A549 (cell line): Measurements from ENCODE around the gene IL4. TPM values are rescaled to one million over a fixed set of nuclear protein-coding genes. Genes with fewer than 3 reads are reported as not detected.

Source experiments
- ATAC-seq, 2 experiments: fragments of 200-7000 bp in 1 of 2; fragments of >200 bp in 1 of 2; cut with Nextera tagmentation in 1 of 2; cut with Tn5 transposase in 1 of 2; 3 replicates each; pipeline versions ENCODE4 v1.8.0 to v1.9.1; 2018 to 2020; ENCODE audit warnings: mild to moderate bottlenecking in 1 of 2, moderate library complexity in 1 of 2
- CTCF ChIA-PET: fragments of 300-600 bp; sonication (Branson Sonifier 250); formaldehyde crosslinking; extraction: SDS; loops from one replicate; lab custom pipeline; 2021; ENCODE audit warnings: antibody characterized with exemption, inconsistent platforms; lab: Yijun Ruan, JAX
- POLR2A ChIA-PET: fragments of 350-600 bp; formaldehyde crosslinking; extraction: SDS; loops from one replicate; lab custom pipeline; 2021; ENCODE audit warnings: antibody characterized with exemption, inconsistent platforms; lab: Yijun Ruan, JAX
- DNase-seq, 2 experiments: peaks; one replicate each; pipeline versions ENCODE4 v3.0.0 to v3.0.0-alpha.2; 2011 to 2016; ENCODE audit warnings: low read depth in 1 of 2, low spot score in 1 of 2
- FAIRE-seq: peaks from 2 replicates; lab custom pipeline; 2011; peaks lifted over from hg19 to GRCh38; lab: Jason Lieb, UNC
- H3K27ac ChIP-seq, 2 experiments: fragments of >200 bp; sonication (Bioruptor Twin); formaldehyde crosslinking; 3 replicates each; pipeline ENCODE4 v1.5.1; 2016 to 2017
- H3K4me1 ChIP-seq: fragments of >200 bp; sonication (Bioruptor Twin); formaldehyde crosslinking; 3 replicates; pipeline ENCODE4 v1.6.1; 2016
- H3K4me2 ChIP-seq: fragments of >200 bp; sonication (Bioruptor Twin); formaldehyde crosslinking; 3 replicates; pipeline ENCODE4 v1.6.1; 2016
- H3K4me3 ChIP-seq: fragments of >200 bp; sonication (Bioruptor Twin); formaldehyde crosslinking; 3 replicates; pipeline ENCODE4 v1.5.1; 2016
- H3K9me3 ChIP-seq: fragments of >200 bp; sonication (Bioruptor Twin); formaldehyde crosslinking; 3 replicates; pipeline ENCODE4 v1.6.1; 2016
- CBX8 ChIP-seq: fragments of 200-600 bp; sonication (generic); IDR thresholded peaks from 2 replicates; pipeline ENCODE4 v1.6.1; 2016
- CHD2 ChIP-seq: fragments of 150-350 bp; IDR thresholded peaks from 2 replicates; pipeline ENCODE4 v1.6.1; 2014; ENCODE audit warnings: low read length; ENCODE audit not compliant: partially characterized antibody
- CHD4 ChIP-seq: fragments of 200-600 bp; sonication (generic); IDR thresholded peaks from 2 replicates; pipeline ENCODE4 v1.6.1; 2016; ENCODE audit warnings: antibody characterized with exemption, mild to moderate bottlenecking, borderline replicate concordance
- EHF ChIP-seq: fragments of 250-450 bp; sonication (Bioruptor Pico); IDR thresholded peaks from 2 replicates; pipeline ENCODE4 v1.5.0; 2020; ENCODE audit warnings: mild to moderate bottlenecking
- EHMT2 ChIP-seq: fragments of 200-600 bp; sonication (generic); IDR thresholded peaks from 2 replicates; pipeline ENCODE4 v1.6.1; 2016; ENCODE audit warnings: antibody characterized with exemption, low read depth, mild to moderate bottlenecking, moderate library complexity
- ESRRA ChIP-seq: fragments of 150-350 bp; IDR thresholded peaks from 2 replicates; pipeline ENCODE4 v1.6.1; 2014; ENCODE audit warnings: mild to moderate bottlenecking, low read length, borderline replicate concordance
- FOSL2 ChIP-seq, 2 experiments: fragments of 450-650 bp in 1 of 2; fragments of >200 bp in 1 of 2; sonication (Bioruptor Twin) in 1 of 2; formaldehyde crosslinking; IDR thresholded peaks; 2 replicates each; pipeline versions ENCODE4 v1.5.0 to v1.6.1; 2016 to 2020; ENCODE audit warnings: mild to moderate bottlenecking in 1 of 2, moderate library complexity in 1 of 2
- HDAC2 ChIP-seq: fragments of 200-600 bp; sonication (generic); IDR thresholded peaks from 2 replicates; pipeline ENCODE4 v1.6.1; 2016
- HEYL ChIP-seq: fragments of 250-450 bp; sonication (Bioruptor Pico); IDR thresholded peaks from 2 replicates; pipeline ENCODE4 v1.8.0; 2021; ENCODE audit warnings: mild to moderate bottlenecking, moderate library complexity
- HOXA7 ChIP-seq: fragments of 250-450 bp; sonication (Bioruptor Pico); IDR thresholded peaks from 2 replicates; pipeline ENCODE4 v1.5.0; 2020; ENCODE audit warnings: mild to moderate bottlenecking, moderate library complexity
- HOXB13 ChIP-seq: fragments of 250-450 bp; sonication (Bioruptor Pico); IDR thresholded peaks from 2 replicates; pipeline ENCODE4 v1.5.0; 2020; ENCODE audit warnings: low read depth, mild to moderate bottlenecking, moderate library complexity
- HOXB5 ChIP-seq: fragments of 250-450 bp; sonication (Bioruptor Pico); IDR thresholded peaks from 2 replicates; pipeline ENCODE4 v1.5.0; 2020; ENCODE audit warnings: mild to moderate bottlenecking, moderate library complexity
- JUN ChIP-seq, 2 experiments: fragments of >200 bp; sonication (Bioruptor Twin); formaldehyde crosslinking; IDR thresholded peaks; 2 replicates in 1 of 2; 3 replicates in 1 of 2; pipeline ENCODE4 v1.6.1; 2016 to 2017
- JUNB ChIP-seq: fragments of >200 bp; sonication (Bioruptor Twin); formaldehyde crosslinking; IDR thresholded peaks from 2 replicates; pipeline ENCODE4 v1.6.1; 2016
- KDM1A ChIP-seq: fragments of 200-600 bp; sonication (generic); IDR thresholded peaks from 2 replicates; pipeline ENCODE4 v1.6.1; 2016; ENCODE audit warnings: low read depth, mild to moderate bottlenecking
- MAZ ChIP-seq: fragments of 150-350 bp; IDR thresholded peaks from 2 replicates; pipeline ENCODE4 v1.6.1; 2014; ENCODE audit warnings: antibody characterized with exemption, low read depth, low read length, borderline replicate concordance
- MYC ChIP-seq: IDR thresholded peaks from 2 replicates; pipeline ENCODE4 v1.6.1; 2012; ENCODE audit warnings: mild to moderate bottlenecking, inconsistent platforms, low read length, improper control_type of control experiment, borderline replicate concordance
- NFE2L2 ChIP-seq: fragments of 150-350 bp; conservative IDR thresholded peaks from 2 replicates; pipeline ENCODE4 v1.6.1; 2014; ENCODE audit warnings: low read length
- NPAS2 ChIP-seq: fragments of 250-450 bp; sonication (Bioruptor Pico); IDR thresholded peaks from 2 replicates; pipeline ENCODE4 v1.8.0; 2022; ENCODE audit warnings: mild to moderate bottlenecking, moderate library complexity, borderline replicate concordance
- RAD21 ChIP-seq, 2 experiments: fragments of >200 bp in 1 of 2; sonication (Bioruptor Twin) in 1 of 2; formaldehyde crosslinking in 1 of 2; IDR thresholded peaks in 1 of 2; conservative IDR thresholded peaks in 1 of 2; 2 replicates in 1 of 2; 3 replicates in 1 of 2; pipeline ENCODE4 v1.6.1; 2012 to 2018; ENCODE audit warnings: inconsistent platforms in 1 of 2
- RARB ChIP-seq: fragments of 250-450 bp; sonication (Bioruptor Pico); IDR thresholded peaks from 2 replicates; pipeline ENCODE4 v1.8.0; 2021; ENCODE audit warnings: mild to moderate bottlenecking, moderate library complexity
- TP53 ChIP-seq: fragments of 250-450 bp; sonication (Bioruptor Pico); IDR thresholded peaks from 2 replicates; pipeline ENCODE4 v1.5.0; 2021; ENCODE audit warnings: mild to moderate bottlenecking, moderate library complexity
- ZSCAN20 ChIP-seq: fragments of 250-450 bp; sonication (Bioruptor Pico); IDR thresholded peaks from 2 replicates; pipeline ENCODE4 v1.8.0; 2022; ENCODE audit warnings: mild to moderate bottlenecking, moderate library complexity
- WGBS: methylation state at CpG from one replicate; pipeline ENCODE4 v1.1.6; 2017; ENCODE audit errors: missing lambda C conversion rate; 5-methylcytosine and 5-hydroxymethylcytosine counted together
- polyA plus RNA-seq, 4 experiments: library from polyadenylated mRNA; depleted of rRNA in 3 of 4; stranded (reverse); fragments of >200 nt; fragmentation: RNase III in 1 of 4; extraction: RNeasy Plus Mini Kit Qiagen cat#74134 plus additional on column Dnase treatment in 1 of 4; gene quantifications; 2 replicates in 3 of 4; 3 replicates in 1 of 4; pipeline ENCODE4 v1.2.3, GENCODE V29; 2011 to 2017
- TF ChIP-seq, protein P1 (sequence below): fragments of 250-450 bp; sonication (Bioruptor Pico); IDR thresholded peaks from 2 replicates; pipeline ENCODE4 v1.5.0; 2021; ENCODE audit warnings: mild to moderate bottlenecking, moderate library complexity, borderline replicate concordance
- TF ChIP-seq, protein P2 (sequence below): IDR thresholded peaks from 2 replicates; pipeline ENCODE4 v1.6.1; 2012; ENCODE audit warnings: low read depth, borderline replicate concordance
- TF ChIP-seq, protein P3 (sequence below): fragments of >200 bp; sonication (Bioruptor Twin); formaldehyde crosslinking; IDR thresholded peaks from 2 replicates; pipeline ENCODE4 v1.6.1; 2016
- TF ChIP-seq, protein P4 (sequence below): fragments of 200-600 bp; sonication (generic); IDR thresholded peaks from 2 replicates; pipeline ENCODE4 v1.6.1; 2016; ENCODE audit warnings: antibody characterized with exemption, mild to moderate bottlenecking, moderate library complexity
- TF ChIP-seq, protein P5 (sequence below): fragments of 450-650 bp; IDR thresholded peaks from 2 replicates; pipeline ENCODE4 v1.6.1; 2014; ENCODE audit warnings: antibody characterized with exemption
- TF ChIP-seq, protein P6 (sequence below): IDR thresholded peaks from 2 replicates; pipeline ENCODE4 v1.6.1; 2012

IL4 gene
- polyA plus RNA-seq, 2 of the 4 experiments (the other 2 are of a cell fraction) = not detected

DNA sequence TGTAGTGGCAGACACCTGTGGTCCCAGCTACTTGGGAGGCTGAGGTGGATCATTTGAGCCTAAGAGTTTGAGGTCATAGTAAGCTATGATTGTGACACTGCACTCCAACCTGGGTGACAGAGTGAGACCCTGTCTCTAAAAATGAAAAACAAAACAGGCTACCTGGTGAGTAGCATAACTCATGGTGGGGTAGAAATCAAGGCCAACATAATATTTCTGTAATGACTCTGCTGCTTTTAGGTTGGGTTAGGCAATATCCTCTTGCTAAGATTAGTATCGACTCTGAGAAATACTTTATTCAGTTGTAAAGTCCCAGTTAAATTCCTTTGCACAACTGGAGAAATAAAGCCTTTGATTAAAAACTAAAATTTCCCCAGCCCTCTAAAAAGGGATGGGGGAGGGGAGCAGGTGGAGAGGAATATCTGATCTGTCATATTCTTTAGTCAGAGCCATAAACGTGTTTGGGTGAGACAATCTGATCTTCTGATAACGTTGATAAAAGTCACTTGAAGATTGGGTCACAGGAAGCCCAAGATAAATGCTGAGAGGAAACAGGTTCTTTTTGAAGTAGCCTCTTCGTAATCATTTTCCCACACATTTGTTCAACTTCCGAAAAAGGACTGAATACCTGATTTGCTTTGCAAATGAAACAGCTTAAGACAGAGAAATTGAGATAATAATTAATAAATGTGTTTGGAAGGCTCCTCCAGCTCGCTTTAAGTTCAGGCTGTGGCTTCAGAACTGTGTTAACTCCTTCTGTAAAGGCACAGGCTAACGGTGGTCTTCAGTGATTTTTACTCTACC, 14.9 kb downstream of the IL4 start:
- FAIRE-seq (no peak), DNase-seq (no peak), ATAC-seq (no peak)
- ChIA-PET CTCF (interaction anchor here (2.4 kb wide), 1 partner anchor 11 kb away, joined by 7 read pairs; no protein-coding TSS in a partner anchor), POLR2A (no interaction called here)
- Histone ChIP-seq H3K4me1 (peaks cover 5% of the 10 kb centered on the region; the same call in 1 of the 3 replicates), H3K4me2 (no peak overlapping the region), H3K4me3 (no peak overlapping the region), H3K27ac (no peak overlapping the region), H3K9me3 (no peaks in the 10 kb centered on the region)
- whole genome bisulfite sequencing = 70% methylated on average over 7 of the region's 7 CpGs
- TF ChIP-seq CHD2 = no peak
- no peak for TF ChIP-seq JUN (IDR thresholded peaks at IDR 0.05)
- TF ChIP-seq NPAS2 (CRISPR knock-in tag) = no peak
- TF ChIP-seq JUNB = no peak
- TF ChIP-seq, protein P1, sequence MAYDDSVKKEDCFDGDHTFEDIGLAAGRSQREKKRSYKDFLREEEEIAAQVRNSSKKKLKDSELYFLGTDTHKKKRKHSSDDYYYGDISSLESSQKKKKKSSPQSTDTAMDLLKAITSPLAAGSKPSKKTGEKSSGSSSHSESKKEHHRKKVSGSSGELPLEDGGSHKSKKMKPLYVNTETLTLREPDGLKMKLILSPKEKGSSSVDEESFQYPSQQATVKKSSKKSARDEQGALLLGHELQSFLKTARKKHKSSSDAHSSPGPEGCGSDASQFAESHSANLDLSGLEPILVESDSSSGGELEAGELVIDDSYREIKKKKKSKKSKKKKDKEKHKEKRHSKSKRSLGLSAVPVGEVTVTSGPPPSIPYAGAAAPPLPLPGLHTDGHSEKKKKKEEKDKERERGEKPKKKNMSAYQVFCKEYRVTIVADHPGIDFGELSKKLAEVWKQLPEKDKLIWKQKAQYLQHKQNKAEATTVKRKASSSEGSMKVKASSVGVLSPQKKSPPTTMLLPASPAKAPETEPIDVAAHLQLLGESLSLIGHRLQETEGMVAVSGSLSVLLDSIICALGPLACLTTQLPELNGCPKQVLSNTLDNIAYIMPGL (CRISPR knock-in tag) = no peak
- no peak for TF ChIP-seq ESRRA
- TF ChIP-seq MAZ = no peak
- TF ChIP-seq NFE2L2 = no peak
- no peak for TF ChIP-seq HOXB5
- TF ChIP-seq CHD4 = no peak
- TF ChIP-seq, protein P2, sequence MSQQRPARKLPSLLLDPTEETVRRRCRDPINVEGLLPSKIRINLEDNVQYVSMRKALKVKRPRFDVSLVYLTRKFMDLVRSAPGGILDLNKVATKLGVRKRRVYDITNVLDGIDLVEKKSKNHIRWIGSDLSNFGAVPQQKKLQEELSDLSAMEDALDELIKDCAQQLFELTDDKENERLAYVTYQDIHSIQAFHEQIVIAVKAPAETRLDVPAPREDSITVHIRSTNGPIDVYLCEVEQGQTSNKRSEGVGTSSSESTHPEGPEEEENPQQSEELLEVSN = no peak
- no peak for TF ChIP-seq HOXA7 (CRISPR knock-in tag)
- no peak for TF ChIP-seq FOSL2 (IDR thresholded peaks at IDR 0.05)
- no peak for TF ChIP-seq FOSL2 (CRISPR knock-in tag; IDR thresholded peaks at IDR 0.05)
- TF ChIP-seq, protein P3, sequence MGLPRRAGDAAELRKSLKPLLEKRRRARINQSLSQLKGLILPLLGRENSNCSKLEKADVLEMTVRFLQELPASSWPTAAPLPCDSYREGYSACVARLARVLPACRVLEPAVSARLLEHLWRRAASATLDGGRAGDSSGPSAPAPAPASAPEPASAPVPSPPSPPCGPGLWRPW = no peak

DNA sequence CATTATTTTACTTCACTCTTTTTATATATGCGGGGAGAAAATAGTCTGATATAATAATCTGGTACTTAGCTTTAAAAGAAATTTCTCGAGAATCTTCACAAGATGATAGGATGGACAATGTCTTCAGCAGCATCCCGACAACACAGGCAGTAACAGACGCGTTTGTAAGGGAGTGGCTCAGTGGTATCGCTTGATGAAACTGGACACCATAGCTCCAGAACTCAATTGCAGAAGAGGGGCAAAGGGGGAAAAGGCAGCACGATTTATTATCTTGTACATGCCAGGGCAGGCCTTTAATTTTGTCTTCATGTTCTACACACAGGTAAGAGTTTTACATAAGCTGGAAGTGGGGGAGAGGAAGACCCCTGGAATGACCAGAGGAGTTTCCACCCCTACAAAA, 15.7 kb downstream of the IL4 start:
- no peak for ATAC-seq
- POLR2A ChIA-PET = no interaction called here

More for the DNA sequence above, 15.7 kb downstream of the IL4 start:
- CTCF ChIA-PET = interaction anchor here (0.9 to 2.4 kb wide), 2 partner anchors 10 to 12 kb away, joined by 3 to 7 read pairs; no protein-coding TSS in a partner anchor
- no peak overlapping the region for H3K4me3 ChIP-seq
- H3K9me3 ChIP-seq = no peaks in the 10 kb centered on the region
- 94% methylated on average over 7 of the region's 7 CpGs for WGBS
- TF ChIP-seq TP53 (CRISPR knock-in tag) (no peak), EHF (CRISPR knock-in tag) (no peak), EHMT2 (no peak), MYC (no peak), ZSCAN20 (CRISPR knock-in tag) (no peak), RARB (CRISPR knock-in tag) (no peak), HOXB13 (CRISPR knock-in tag) (no peak), HDAC2 (no peak), CBX8 (no peak), CHD2 (no peak), RAD21 (conservative IDR thresholded peaks at IDR 0.05 in 1 of 2, IDR thresholded peaks at IDR 0.05 in 1 of 2) (no peak), KDM1A (no peak), HEYL (CRISPR knock-in tag) (no peak), ESRRA (no peak)
- TF ChIP-seq, protein P4, sequence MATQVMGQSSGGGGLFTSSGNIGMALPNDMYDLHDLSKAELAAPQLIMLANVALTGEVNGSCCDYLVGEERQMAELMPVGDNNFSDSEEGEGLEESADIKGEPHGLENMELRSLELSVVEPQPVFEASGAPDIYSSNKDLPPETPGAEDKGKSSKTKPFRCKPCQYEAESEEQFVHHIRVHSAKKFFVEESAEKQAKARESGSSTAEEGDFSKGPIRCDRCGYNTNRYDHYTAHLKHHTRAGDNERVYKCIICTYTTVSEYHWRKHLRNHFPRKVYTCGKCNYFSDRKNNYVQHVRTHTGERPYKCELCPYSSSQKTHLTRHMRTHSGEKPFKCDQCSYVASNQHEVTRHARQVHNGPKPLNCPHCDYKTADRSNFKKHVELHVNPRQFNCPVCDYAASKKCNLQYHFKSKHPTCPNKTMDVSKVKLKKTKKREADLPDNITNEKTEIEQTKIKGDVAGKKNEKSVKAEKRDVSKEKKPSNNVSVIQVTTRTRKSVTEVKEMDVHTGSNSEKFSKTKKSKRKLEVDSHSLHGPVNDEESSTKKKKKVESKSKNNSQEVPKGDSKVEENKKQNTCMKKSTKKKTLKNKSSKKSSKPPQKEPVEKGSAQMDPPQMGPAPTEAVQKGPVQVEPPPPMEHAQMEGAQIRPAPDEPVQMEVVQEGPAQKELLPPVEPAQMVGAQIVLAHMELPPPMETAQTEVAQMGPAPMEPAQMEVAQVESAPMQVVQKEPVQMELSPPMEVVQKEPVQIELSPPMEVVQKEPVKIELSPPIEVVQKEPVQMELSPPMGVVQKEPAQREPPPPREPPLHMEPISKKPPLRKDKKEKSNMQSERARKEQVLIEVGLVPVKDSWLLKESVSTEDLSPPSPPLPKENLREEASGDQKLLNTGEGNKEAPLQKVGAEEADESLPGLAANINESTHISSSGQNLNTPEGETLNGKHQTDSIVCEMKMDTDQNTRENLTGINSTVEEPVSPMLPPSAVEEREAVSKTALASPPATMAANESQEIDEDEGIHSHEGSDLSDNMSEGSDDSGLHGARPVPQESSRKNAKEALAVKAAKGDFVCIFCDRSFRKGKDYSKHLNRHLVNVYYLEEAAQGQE = no peak
- TF ChIP-seq, protein P5, sequence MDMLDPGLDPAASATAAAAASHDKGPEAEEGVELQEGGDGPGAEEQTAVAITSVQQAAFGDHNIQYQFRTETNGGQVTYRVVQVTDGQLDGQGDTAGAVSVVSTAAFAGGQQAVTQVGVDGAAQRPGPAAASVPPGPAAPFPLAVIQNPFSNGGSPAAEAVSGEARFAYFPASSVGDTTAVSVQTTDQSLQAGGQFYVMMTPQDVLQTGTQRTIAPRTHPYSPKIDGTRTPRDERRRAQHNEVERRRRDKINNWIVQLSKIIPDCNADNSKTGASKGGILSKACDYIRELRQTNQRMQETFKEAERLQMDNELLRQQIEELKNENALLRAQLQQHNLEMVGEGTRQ = no peak
- TF ChIP-seq, protein P6, sequence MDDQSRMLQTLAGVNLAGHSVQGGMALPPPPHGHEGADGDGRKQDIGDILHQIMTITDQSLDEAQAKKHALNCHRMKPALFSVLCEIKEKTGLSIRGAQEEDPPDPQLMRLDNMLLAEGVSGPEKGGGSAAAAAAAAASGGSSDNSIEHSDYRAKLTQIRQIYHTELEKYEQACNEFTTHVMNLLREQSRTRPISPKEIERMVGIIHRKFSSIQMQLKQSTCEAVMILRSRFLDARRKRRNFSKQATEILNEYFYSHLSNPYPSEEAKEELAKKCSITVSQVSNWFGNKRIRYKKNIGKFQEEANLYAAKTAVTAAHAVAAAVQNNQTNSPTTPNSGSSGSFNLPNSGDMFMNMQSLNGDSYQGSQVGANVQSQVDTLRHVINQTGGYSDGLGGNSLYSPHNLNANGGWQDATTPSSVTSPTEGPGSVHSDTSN = no peak
- DNase-seq = no peak
- no peak overlapping the region for H3K4me2 ChIP-seq
- H3K4me1 ChIP-seq = peaks cover 5% of the 10 kb centered on the region; the same call in 1 of the 3 replicates
- H3K27ac ChIP-seq = no peak overlapping the region
- no peak for FAIRE-seq
